Subcutaneous adipose tissue (tissue), 4 donors: Measurements from ENCODE around the gene ART4. TPM values are rescaled to one million over a fixed set of nuclear protein-coding genes. Genes with fewer than 3 reads are reported as not detected.

ENCODE experiments used
- CTCF ChIP-seq: fragments of 450-650 bp; IDR thresholded peaks from one replicate; pipeline ENCODE4 v1.5.1; 2016; ENCODE audit warnings: low read depth, mild to moderate bottlenecking, control low read depth, antibody characterized with exemption, moderate library complexity
- total RNA-seq, 4 donors: library from RNA; depleted of rRNA; stranded (reverse); fragments of >200 nt; gene quantifications; one replicate each; pipeline ENCODE4 v1.1.0, GENCODE V29; 2016

ART4 gene
- total RNA-seq, 4 donors from 2014 or later, result 0.33 to 1.9 (median 0.61) TPM

- TF ChIP-seq CTCF, result no peak
Observed at GRCh38 chr12:14785568-14785967, 57.8 kb downstream of the ART4 start.

- TF ChIP-seq CTCF, result no peak
Observed at GRCh38 chr12:14784471-14784870, 58.9 kb downstream of the ART4 start.

- TF ChIP-seq CTCF, result no peak
Observed at GRCh38 chr12:14782756-14783155, 60.6 kb downstream of the ART4 start.

GRCh38 chr12:14781563-14781962 lies 61.8 kb downstream of the ART4 start:
- TF ChIP-seq CTCF, result no peak

GRCh38 chr12:14780859-14781258 lies 62.5 kb downstream of the ART4 start:
- no peak for TF ChIP-seq CTCF

GRCh38 chr12:14779834-14780233 lies 63.5 kb downstream of the ART4 start:
- no peak for TF ChIP-seq CTCF

GRCh38 chr12:14777271-14777670 lies 66.1 kb downstream of the ART4 start:
- no peak for TF ChIP-seq CTCF
